HepG2 (cell line): Measurements from ENCODE around the gene SMARCC1. TPM values are rescaled to one million over a fixed set of nuclear protein-coding genes. Genes with fewer than 3 reads are reported as not detected.

ENCODE experiments used
- ARNTL ChIP-seq: sonication (generic); formaldehyde crosslinking; IDR thresholded peaks from 2 replicates; pipeline ENCODE4 v1.4.0; 2020; ENCODE audit warnings: mild to moderate bottlenecking, missing genetic modification reagents
- ATF7 ChIP-seq, 2 experiments: fragments of 450-650 bp in 1 of 2; sonication (generic) in 1 of 2; formaldehyde crosslinking in 1 of 2; IDR thresholded peaks; 2 replicates each; pipeline versions ENCODE4 v1.4.0 to v1.6.1; 2016 to 2020; ENCODE audit warnings: antibody characterized with exemption in 1 of 2, mild to moderate bottlenecking in 1 of 2, missing genetic modification reagents in 1 of 2
- BHLHE40 ChIP-seq: IDR thresholded peaks from 2 replicates; pipeline ENCODE4 v1.6.1; 2011; ENCODE audit warnings: low read length, improper control_type of control experiment
- EED ChIP-seq: sonication (generic); formaldehyde crosslinking; IDR thresholded peaks from 2 replicates; pipeline ENCODE4 v1.5.0; 2020; ENCODE audit warnings: mild to moderate bottlenecking, missing genetic modification reagents
- FOXJ3 ChIP-seq: sonication (generic); formaldehyde crosslinking; IDR thresholded peaks from 2 replicates; pipeline ENCODE4 v1.4.0; 2020; ENCODE audit warnings: missing genetic modification reagents, mild to moderate bottlenecking, borderline replicate concordance
- FOXO1 ChIP-seq: sonication (generic); formaldehyde crosslinking; IDR thresholded peaks from 2 replicates; pipeline ENCODE4 v1.4.0; 2020; ENCODE audit warnings: missing genetic modification reagents
- KDM5B ChIP-seq: sonication (generic); formaldehyde crosslinking; IDR thresholded peaks from 2 replicates; pipeline ENCODE4 v1.4.0; 2020; ENCODE audit warnings: missing genetic modification reagents, mild to moderate bottlenecking, borderline replicate concordance
- MAF1 ChIP-seq: sonication (generic); formaldehyde crosslinking; IDR thresholded peaks from 2 replicates; pipeline ENCODE4 v1.5.0; 2020; ENCODE audit warnings: missing genetic modification reagents, borderline replicate concordance
- PAWR ChIP-seq: sonication (generic); formaldehyde crosslinking; IDR thresholded peaks from 2 replicates; pipeline ENCODE4 v1.4.0; 2020; ENCODE audit warnings: missing genetic modification reagents, mild to moderate bottlenecking, borderline replicate concordance
- SMARCC2 ChIP-seq: fragments of 450-650 bp; IDR thresholded peaks from 2 replicates; pipeline ENCODE4 v1.6.1; 2017; ENCODE audit warnings: antibody characterized with exemption, mild to moderate bottlenecking
- TARDBP ChIP-seq: sonication (generic); formaldehyde crosslinking; IDR thresholded peaks from 2 replicates; pipeline ENCODE4 v1.8.0; 2022; ENCODE audit warnings: mild to moderate bottlenecking, missing genetic modification reagents
- TOE1 ChIP-seq: sonication (generic); formaldehyde crosslinking; IDR thresholded peaks from 2 replicates; pipeline ENCODE4 v1.4.0; 2020; ENCODE audit warnings: mild to moderate bottlenecking, missing genetic modification reagents
- ZBTB38 ChIP-seq: sonication (generic); formaldehyde crosslinking; IDR thresholded peaks from 2 replicates; pipeline ENCODE4 v1.5.1; 2020; ENCODE audit warnings: mild to moderate bottlenecking, missing genetic modification reagents
- ZFP36 ChIP-seq: fragments of 150-350 bp; IDR thresholded peaks from 2 replicates; pipeline ENCODE4 v1.6.1; 2018; ENCODE audit warnings: borderline replicate concordance, low read length, low read depth; ENCODE audit not compliant: partially characterized antibody
- ZNF207 ChIP-seq: fragments of 450-650 bp; IDR thresholded peaks from 2 replicates; pipeline ENCODE4 v1.6.1; 2016; ENCODE audit warnings: antibody characterized with exemption, borderline replicate concordance
- ZNF510 ChIP-seq: sonication (generic); formaldehyde crosslinking; IDR thresholded peaks from 2 replicates; pipeline ENCODE4 v1.4.0; 2020; ENCODE audit warnings: low read depth, mild to moderate bottlenecking, missing genetic modification reagents
- ZNF558 ChIP-seq: sonication (generic); formaldehyde crosslinking; IDR thresholded peaks from 2 replicates; pipeline ENCODE4 v1.9.0; 2022; ENCODE audit warnings: mild to moderate bottlenecking, missing genetic modification reagents, borderline replicate concordance
- ZNF615 ChIP-seq: sonication (generic); formaldehyde crosslinking; IDR thresholded peaks from 2 replicates; pipeline ENCODE4 v1.5.0; 2020; ENCODE audit warnings: mild to moderate bottlenecking, missing genetic modification reagents, borderline replicate concordance
- ZNF816 ChIP-seq: sonication (generic); formaldehyde crosslinking; IDR thresholded peaks from 2 replicates; pipeline ENCODE4 v1.8.0; 2022; ENCODE audit warnings: missing genetic modification reagents, mild to moderate bottlenecking, borderline replicate concordance
- ZNF841 ChIP-seq: sonication (generic); formaldehyde crosslinking; IDR thresholded peaks from 2 replicates; pipeline ENCODE4 v1.8.1; 2023; ENCODE audit warnings: missing genetic modification reagents, borderline replicate concordance
- ZSCAN20 ChIP-seq: sonication (generic); formaldehyde crosslinking; IDR thresholded peaks from 2 replicates; pipeline ENCODE4 v1.4.0; 2020; ENCODE audit warnings: missing genetic modification reagents, mild to moderate bottlenecking, borderline replicate concordance
- ZSCAN25 ChIP-seq: sonication (generic); formaldehyde crosslinking; IDR thresholded peaks from 2 replicates; pipeline ENCODE4 v1.8.0; 2022; ENCODE audit warnings: mild to moderate bottlenecking, missing genetic modification reagents
- polyA plus RNA-seq, 8 experiments: library from polyadenylated mRNA; depleted of rRNA in 3 of 8; stranded (reverse) in 7 of 8; unstranded in 1 of 8; fragments of >200 nt; fragmentation: Illumina TruSeq in 4 of 8; extraction: Trizol in 4 of 8; gene quantifications; 2 replicates each; pipeline versions ENCODE4 v1.2.1 to v1.2.3, GENCODE V29; 2011 to 2016; ENCODE audit warnings: low read depth in 4 of 8, missing spikeins in 1 of 8, mixed read lengths in 1 of 8; ENCODE audit not compliant: insufficient read depth in 1 of 8
- total RNA-seq, 5 experiments: library from RNA; depleted of rRNA; stranded (reverse); fragments of >200 nt; fragmentation: Illumina TruSeq; extraction: Trizol; gene quantifications; 2 replicates each; pipeline ENCODE4 v1.2.3, GENCODE V29; 2016; ENCODE audit warnings: low read depth in 1 of 5
- TF ChIP-seq, protein P1 (sequence below): sonication (generic); formaldehyde crosslinking; IDR thresholded peaks from 2 replicates; pipeline ENCODE4 v1.4.0; 2020; ENCODE audit warnings: mild to moderate bottlenecking, low read depth, missing genetic modification reagents
- TF ChIP-seq, protein P2 (sequence below): sonication (generic); formaldehyde crosslinking; IDR thresholded peaks from 2 replicates; pipeline ENCODE4 v1.4.0; 2020; ENCODE audit warnings: missing genetic modification reagents
- TF ChIP-seq, protein P3 (sequence below): sonication (generic); formaldehyde crosslinking; IDR thresholded peaks from 2 replicates; pipeline ENCODE4 v1.8.1; 2023; ENCODE audit warnings: mild to moderate bottlenecking, inconsistent platforms, moderate library complexity, missing genetic modification reagents, borderline replicate concordance

SMARCC1 gene
- total and polyA plus RNA-seq, 2 of the 13 experiments (the other 11 are each of a cell fraction or from before 2014, with no cell fraction given), result 47.9 to 58.4 TPM

DNA sequence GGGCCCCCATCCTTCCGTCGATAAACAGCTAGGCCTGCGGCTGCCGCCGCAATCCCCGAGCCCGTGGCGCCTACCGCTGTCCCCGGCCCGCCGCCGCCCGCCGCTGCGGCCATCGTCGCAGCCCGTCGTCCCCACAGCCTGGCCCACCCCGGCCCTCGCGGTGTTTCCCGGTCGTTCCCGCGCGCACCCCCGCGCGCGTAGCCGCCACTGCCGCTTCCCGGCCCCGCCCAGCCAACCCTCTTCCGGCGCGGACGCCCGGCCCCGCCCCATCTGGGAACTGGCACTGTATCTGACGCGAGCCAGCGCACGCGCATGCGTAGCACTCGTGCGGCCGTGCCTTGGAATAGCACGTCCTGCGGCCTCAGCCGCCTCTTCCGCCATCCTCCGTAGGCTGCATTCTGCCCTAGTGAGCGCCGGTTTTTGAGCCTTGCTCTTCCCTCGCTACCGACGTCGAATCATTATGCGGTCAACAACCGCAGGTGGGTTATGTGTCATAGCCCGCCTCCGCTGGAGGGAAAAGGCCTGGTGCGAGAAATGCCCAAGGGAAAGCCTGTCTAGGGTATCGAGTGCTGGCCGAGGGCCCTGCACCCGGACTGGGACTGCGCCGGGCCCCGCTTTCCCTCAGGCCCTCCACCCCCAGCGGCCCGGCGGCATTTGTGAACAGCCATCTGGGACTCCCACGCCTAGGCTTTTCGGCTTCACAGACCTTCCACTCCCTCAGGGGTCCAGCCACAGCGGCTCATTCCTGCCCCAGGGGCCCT, at the start of gene SMARCC1 (continued):
- TF ChIP-seq ZNF510 (CRISPR knock-in tag), result peak; percentile 28; the same call in 1 of the 2 replicates
- peak; percentile 87; the same call in 1 of the 2 replicates for TF ChIP-seq KDM5B (CRISPR knock-in tag)
- no peak for TF ChIP-seq ZNF615 (CRISPR knock-in tag)
- TF ChIP-seq ZFP36, result no peak
- TF ChIP-seq TOE1 (CRISPR knock-in tag), result peak; percentile 58; the same call in 1 of the 2 replicates
- TF ChIP-seq FOXJ3 (CRISPR knock-in tag), result no peak
- TF ChIP-seq PAWR, result no peak
- TF ChIP-seq, protein P1, sequence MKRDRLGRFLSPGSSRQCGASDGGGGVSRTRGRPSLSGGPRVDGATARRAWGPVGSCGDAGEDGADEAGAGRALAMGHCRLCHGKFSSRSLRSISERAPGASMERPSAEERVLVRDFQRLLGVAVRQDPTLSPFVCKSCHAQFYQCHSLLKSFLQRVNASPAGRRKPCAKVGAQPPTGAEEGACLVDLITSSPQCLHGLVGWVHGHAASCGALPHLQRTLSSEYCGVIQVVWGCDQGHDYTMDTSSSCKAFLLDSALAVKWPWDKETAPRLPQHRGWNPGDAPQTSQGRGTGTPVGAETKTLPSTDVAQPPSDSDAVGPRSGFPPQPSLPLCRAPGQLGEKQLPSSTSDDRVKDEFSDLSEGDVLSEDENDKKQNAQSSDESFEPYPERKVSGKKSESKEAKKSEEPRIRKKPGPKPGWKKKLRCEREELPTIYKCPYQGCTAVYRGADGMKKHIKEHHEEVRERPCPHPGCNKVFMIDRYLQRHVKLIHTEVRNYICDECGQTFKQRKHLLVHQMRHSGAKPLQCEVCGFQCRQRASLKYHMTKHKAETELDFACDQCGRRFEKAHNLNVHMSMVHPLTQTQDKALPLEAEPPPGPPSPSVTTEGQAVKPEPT, result peak; percentile 63; the same call in 1 of the 2 replicates
- TF ChIP-seq ARNTL (CRISPR knock-in tag), result peak; percentile 24; the same call in 1 of the 2 replicates
- TF ChIP-seq, protein P2, sequence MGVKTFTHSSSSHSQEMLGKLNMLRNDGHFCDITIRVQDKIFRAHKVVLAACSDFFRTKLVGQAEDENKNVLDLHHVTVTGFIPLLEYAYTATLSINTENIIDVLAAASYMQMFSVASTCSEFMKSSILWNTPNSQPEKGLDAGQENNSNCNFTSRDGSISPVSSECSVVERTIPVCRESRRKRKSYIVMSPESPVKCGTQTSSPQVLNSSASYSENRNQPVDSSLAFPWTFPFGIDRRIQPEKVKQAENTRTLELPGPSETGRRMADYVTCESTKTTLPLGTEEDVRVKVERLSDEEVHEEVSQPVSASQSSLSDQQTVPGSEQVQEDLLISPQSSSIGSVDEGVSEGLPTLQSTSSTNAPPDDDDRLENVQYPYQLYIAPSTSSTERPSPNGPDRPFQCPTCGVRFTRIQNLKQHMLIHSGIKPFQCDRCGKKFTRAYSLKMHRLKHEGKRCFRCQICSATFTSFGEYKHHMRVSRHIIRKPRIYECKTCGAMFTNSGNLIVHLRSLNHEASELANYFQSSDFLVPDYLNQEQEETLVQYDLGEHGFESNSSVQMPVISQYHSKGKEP (CRISPR knock-in tag), result no peak
- no peak for TF ChIP-seq ZNF207
- TF ChIP-seq, protein P3, sequence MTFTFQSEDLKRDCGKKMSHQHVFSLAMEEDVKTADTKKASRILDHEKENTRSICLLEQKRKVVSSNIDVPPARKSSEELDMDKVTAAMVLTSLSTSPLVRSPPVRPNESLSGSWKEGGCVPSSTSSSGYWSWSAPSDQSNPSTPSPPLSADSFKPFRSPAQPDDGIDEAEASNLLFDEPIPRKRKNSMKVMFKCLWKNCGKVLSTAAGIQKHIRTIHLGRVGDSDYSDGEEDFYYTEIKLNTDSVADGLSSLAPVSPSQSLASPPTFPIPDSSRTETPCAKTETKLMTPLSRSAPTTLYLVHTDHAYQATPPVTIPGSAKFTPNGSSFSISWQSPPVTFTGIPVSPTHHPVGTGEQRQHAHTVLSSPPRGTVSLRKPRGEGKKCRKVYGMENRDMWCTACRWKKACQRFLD (CRISPR knock-in tag), result no peak; the same call in 1 of the 2 replicates
- TF ChIP-seq ZNF816 (CRISPR knock-in tag), result peak; percentile 75; the same call in 1 of the 2 replicates
- TF ChIP-seq BHLHE40, result peak; percentile 60; the same call in 1 of the 2 replicates
- peak; percentile 84; the same call in 1 of the 2 replicates for TF ChIP-seq EED (CRISPR knock-in tag)
- TF ChIP-seq ZSCAN25 (CRISPR knock-in tag), result peak; percentile 77; the same call in 1 of the 2 replicates
- no peak for TF ChIP-seq ZNF841
- TF ChIP-seq SMARCC2, result no peak
- TF ChIP-seq MAF1 (CRISPR knock-in tag), result peak; percentile 92
- peak; percentile 65; the same call in 1 of the 2 replicates for TF ChIP-seq ZBTB38 (CRISPR knock-in tag)
- peak; percentile 18; the same call in 1 of the 2 replicates for TF ChIP-seq FOXO1 (CRISPR knock-in tag)
- peak; percentile 26; the same call in 1 of the 2 replicates for TF ChIP-seq TARDBP (CRISPR knock-in tag)
- TF ChIP-seq ATF7 (IDR thresholded peaks at IDR 0.05), result no peak
- no peak for TF ChIP-seq ATF7 (CRISPR knock-in tag; IDR thresholded peaks at IDR 0.05)
- TF ChIP-seq ZSCAN20 (CRISPR knock-in tag), result peak; percentile 48
- TF ChIP-seq ZNF558 (CRISPR knock-in tag), result peak; percentile 62; the same call in 1 of the 2 replicates
